Nephron (organoid): ENCODE results near the gene L2HGDH.
A peak's percentile ranks its signal among the peaks of the same experiment; 100 is the strongest.

ENCODE experiments used
- H3K27ac Mint-ChIP-seq, 3 experiments: 2 replicates each; pipeline ENCODE4 v1.8.0; 2020; ENCODE audit warnings: mixed read lengths in 3 of 3, mild to moderate bottlenecking in 2 of 3, moderate library complexity in 1 of 3
- H3K27me3 Mint-ChIP-seq: 2 replicates; pipeline ENCODE4 v1.8.0; 2021; ENCODE audit warnings: low read depth, mild to moderate bottlenecking, moderate library complexity, mixed read lengths
- H3K36me3 Mint-ChIP-seq: 2 replicates; pipeline ENCODE4 v1.8.0; 2020; ENCODE audit warnings: low read depth, mixed read lengths
- H3K4me1 Mint-ChIP-seq: 2 replicates; pipeline ENCODE4 v1.8.0; 2020; ENCODE audit warnings: mixed read lengths
- H3K4me3 Mint-ChIP-seq, 3 experiments: 2 replicates each; pipeline ENCODE4 v1.8.0; 2020; ENCODE audit warnings: mild to moderate bottlenecking in 3 of 3, mixed read lengths in 3 of 3, moderate library complexity in 2 of 3
- H3K9me3 Mint-ChIP-seq: 2 replicates; pipeline ENCODE4 v1.8.0; 2020; ENCODE audit warnings: mixed read lengths
- TF ChIP-seq, protein P1 (sequence below), 3 experiments: fragments of 200-600 bp; sonication (generic); IDR thresholded peaks; one replicate each; pipeline ENCODE4 v1.5.0; 2021; ENCODE audit warnings: antibody characterized with exemption in 3 of 3; ENCODE audit not compliant: unreplicated experiment in 3 of 3

Gene L2HGDH

GRCh38 chr14:50303744-50304471, 8.1 kb downstream of the L2HGDH start:
- H3K27ac Mint-ChIP-seq, result peak overlapping the region in 1 of 3 experiments; percentile 42
- H3K9me3 Mint-ChIP-seq, result no peaks in the 10 kb centered on the region
- H3K4me1 Mint-ChIP-seq, result no peaks in the 10 kb centered on the region
- H3K36me3 Mint-ChIP-seq, result peaks cover 37% of the 10 kb centered on the region
- no peaks in the 10 kb centered on the region for H3K27me3 Mint-ChIP-seq
- TF ChIP-seq, protein P1, sequence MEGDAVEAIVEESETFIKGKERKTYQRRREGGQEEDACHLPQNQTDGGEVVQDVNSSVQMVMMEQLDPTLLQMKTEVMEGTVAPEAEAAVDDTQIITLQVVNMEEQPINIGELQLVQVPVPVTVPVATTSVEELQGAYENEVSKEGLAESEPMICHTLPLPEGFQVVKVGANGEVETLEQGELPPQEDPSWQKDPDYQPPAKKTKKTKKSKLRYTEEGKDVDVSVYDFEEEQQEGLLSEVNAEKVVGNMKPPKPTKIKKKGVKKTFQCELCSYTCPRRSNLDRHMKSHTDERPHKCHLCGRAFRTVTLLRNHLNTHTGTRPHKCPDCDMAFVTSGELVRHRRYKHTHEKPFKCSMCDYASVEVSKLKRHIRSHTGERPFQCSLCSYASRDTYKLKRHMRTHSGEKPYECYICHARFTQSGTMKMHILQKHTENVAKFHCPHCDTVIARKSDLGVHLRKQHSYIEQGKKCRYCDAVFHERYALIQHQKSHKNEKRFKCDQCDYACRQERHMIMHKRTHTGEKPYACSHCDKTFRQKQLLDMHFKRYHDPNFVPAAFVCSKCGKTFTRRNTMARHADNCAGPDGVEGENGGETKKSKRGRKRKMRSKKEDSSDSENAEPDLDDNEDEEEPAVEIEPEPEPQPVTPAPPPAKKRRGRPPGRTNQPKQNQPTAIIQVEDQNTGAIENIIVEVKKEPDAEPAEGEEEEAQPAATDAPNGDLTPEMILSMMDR (IDR thresholded peaks at IDR 0.05; ENCODE audit: unreplicated experiment in 3 of 3), result no peak
- no peak overlapping the region for H3K4me3 Mint-ChIP-seq

- Mint-ChIP-seq H3K27ac (no peak overlapping the region), H3K4me3 (no peak overlapping the region), H3K27me3 (no peaks in the 10 kb centered on the region), H3K9me3 (no peaks in the 10 kb centered on the region), H3K4me1 (no peaks in the 10 kb centered on the region), H3K36me3 (peaks cover 51% of the 10 kb centered on the region)
- TF ChIP-seq, protein P1 (IDR thresholded peaks at IDR 0.05; ENCODE audit: unreplicated experiment in 3 of 3), result no peak
These were observed 10.1 kb downstream of the L2HGDH start for GRCh38 chr14:50301914-50302313.

DNA sequence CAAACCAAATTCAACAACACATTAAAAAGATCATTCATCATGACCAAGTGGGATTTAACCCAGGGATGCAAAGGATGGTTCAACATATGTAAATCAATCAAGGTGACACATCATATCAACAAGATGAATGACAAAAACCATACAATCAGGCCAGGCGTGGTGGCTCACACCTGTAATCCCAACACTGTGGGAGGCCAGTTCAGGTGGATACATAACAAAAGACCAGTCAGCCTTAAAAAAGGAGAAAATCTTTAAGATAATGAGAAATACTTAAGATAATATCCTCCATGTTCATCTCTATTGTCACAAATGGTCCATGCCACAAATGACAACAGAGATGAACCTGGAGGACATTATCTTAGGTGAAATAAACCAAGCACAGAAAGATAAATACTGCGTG, 12.4 kb downstream of the L2HGDH start:
- Mint-ChIP-seq H3K9me3 (no peaks in the 10 kb centered on the region), H3K4me3 (no peak overlapping the region), H3K27me3 (no peaks in the 10 kb centered on the region), H3K36me3 (peaks cover 48% of the 10 kb centered on the region), H3K4me1 (no peaks in the 10 kb centered on the region), H3K27ac (no peak overlapping the region)
- TF ChIP-seq, protein P1 (IDR thresholded peaks at IDR 0.05; ENCODE audit: unreplicated experiment in 3 of 3), result no peak

GRCh38 chr14:50290306-50290705, 21.7 kb downstream of the L2HGDH start:
- no peaks in the 10 kb centered on the region for H3K9me3 Mint-ChIP-seq
- H3K27ac Mint-ChIP-seq, result no peak overlapping the region
- TF ChIP-seq, protein P1 (IDR thresholded peaks at IDR 0.05; ENCODE audit: unreplicated experiment in 3 of 3), result no peak
- no peak overlapping the region for H3K4me3 Mint-ChIP-seq
- H3K27me3 Mint-ChIP-seq, result no peaks in the 10 kb centered on the region
- H3K36me3 Mint-ChIP-seq, result peaks cover 40% of the 10 kb centered on the region
- H3K4me1 Mint-ChIP-seq, result no peaks in the 10 kb centered on the region

DNA sequence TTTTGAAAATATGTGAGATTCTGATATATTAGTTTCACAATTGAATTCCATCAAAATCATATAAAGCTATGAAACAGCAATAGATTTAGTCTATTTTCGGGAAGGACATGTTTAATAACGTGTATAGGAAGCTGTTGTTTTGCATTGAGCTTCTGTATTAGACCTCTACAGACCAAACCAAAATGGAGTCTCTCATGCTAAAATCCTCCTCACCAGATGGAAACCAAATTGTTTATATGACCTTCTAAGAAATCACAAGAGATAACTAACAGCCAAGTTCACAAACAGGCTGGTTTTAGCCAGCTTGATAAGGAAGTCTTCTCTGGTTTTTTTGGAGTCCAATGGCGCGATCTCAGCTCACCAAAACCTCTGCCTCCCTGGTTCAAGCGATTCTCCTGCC, 23.9 kb downstream of the L2HGDH start:
- Mint-ChIP-seq H3K9me3 (no peaks in the 10 kb centered on the region), H3K4me3 (no peak overlapping the region), H3K27me3 (no peaks in the 10 kb centered on the region), H3K27ac (no peak overlapping the region), H3K36me3 (peaks cover 30% of the 10 kb centered on the region), H3K4me1 (no peaks in the 10 kb centered on the region)
- TF ChIP-seq, protein P1 (IDR thresholded peaks at IDR 0.05; ENCODE audit: unreplicated experiment in 3 of 3), result no peak

GRCh38 chr14:50285861-50286260, 26.2 kb downstream of the L2HGDH start:
- Mint-ChIP-seq H3K36me3 (peaks cover 19% of the 10 kb centered on the region), H3K27me3 (no peaks in the 10 kb centered on the region), H3K9me3 (no peaks in the 10 kb centered on the region), H3K27ac (no peak overlapping the region), H3K4me1 (no peaks in the 10 kb centered on the region), H3K4me3 (no peak overlapping the region)
- TF ChIP-seq, protein P1 (IDR thresholded peaks at IDR 0.05; ENCODE audit: unreplicated experiment in 3 of 3), result no peak
